Adrenal gland (tissue), 5 donors: ENCODE results near the gene BICDL1.

Experiments used
- POLR2A ChIP-seq, 2 donors: fragments of 450-650 bp; IDR thresholded peaks; one replicate each; pipeline ENCODE4 v1.6.1; 2017; ENCODE audit warnings: antibody characterized with exemption in 2 of 2, mild to moderate bottlenecking in 2 of 2, moderate library complexity in 1 of 2
- TF ChIP-seq, protein P1 (sequence below), 6 experiments: fragments of 450-650 bp in 4 of 6; fragments of 200-600 bp in 2 of 6; sonication (generic) in 1 of 6; IDR thresholded peaks; 1 replicate in 5 of 6; 2 replicates in 1 of 6; pipeline versions ENCODE4 v1.5.1 to v1.8.0; 2016 to 2021; ENCODE audit warnings: antibody characterized with exemption in 6 of 6, mild to moderate bottlenecking in 2 of 6, moderate library complexity in 1 of 6
- donor health status: DM: no; HTN: no; CAD: no.

DNA sequence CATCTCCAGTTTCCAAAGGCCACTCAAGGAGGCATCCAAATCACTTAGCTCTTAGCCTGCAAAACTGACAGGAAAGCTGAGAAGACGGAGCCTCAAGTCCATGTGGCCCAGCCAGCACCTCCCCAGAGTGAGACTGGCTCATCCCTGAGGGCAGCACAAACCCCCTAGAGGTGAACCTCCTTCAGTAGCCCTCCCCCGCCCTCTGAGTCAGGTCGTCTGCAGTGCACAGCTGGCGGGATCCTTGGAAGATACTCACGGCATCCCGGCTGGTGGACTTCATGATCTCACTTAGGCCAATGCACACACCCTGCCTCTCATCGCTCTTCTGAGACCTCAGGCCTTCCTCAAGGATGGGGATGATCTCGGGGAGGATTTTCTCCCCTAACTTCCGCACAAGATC, 151.6 kb downstream of the BICDL1 start:
- no peak for TF ChIP-seq POLR2A (IDR thresholded peaks at IDR 0.05)
- TF ChIP-seq, protein P1, sequence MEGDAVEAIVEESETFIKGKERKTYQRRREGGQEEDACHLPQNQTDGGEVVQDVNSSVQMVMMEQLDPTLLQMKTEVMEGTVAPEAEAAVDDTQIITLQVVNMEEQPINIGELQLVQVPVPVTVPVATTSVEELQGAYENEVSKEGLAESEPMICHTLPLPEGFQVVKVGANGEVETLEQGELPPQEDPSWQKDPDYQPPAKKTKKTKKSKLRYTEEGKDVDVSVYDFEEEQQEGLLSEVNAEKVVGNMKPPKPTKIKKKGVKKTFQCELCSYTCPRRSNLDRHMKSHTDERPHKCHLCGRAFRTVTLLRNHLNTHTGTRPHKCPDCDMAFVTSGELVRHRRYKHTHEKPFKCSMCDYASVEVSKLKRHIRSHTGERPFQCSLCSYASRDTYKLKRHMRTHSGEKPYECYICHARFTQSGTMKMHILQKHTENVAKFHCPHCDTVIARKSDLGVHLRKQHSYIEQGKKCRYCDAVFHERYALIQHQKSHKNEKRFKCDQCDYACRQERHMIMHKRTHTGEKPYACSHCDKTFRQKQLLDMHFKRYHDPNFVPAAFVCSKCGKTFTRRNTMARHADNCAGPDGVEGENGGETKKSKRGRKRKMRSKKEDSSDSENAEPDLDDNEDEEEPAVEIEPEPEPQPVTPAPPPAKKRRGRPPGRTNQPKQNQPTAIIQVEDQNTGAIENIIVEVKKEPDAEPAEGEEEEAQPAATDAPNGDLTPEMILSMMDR (IDR thresholded peaks at IDR 0.05): no peak
